Calu3 (cell line): Measurements from ENCODE around the gene PFDN6. TPM values are rescaled to one million over a fixed set of nuclear protein-coding genes. Genes with fewer than 3 reads are reported as not detected.

Source experiments
- BruUV-seq: library from RNA; stranded (reverse); fragments of 400-500 nt; replicated peaks from 2 replicates; lab custom pipeline; 2021; lab: Mats Ljungman, UMichigan
- CTCF ChIA-PET: fragments of 300-600 bp; sonication (Branson Sonifier 250); formaldehyde crosslinking; loops from one replicate; lab custom pipeline; 2022; ENCODE audit warnings: antibody characterized with exemption; lab: Charles Lee
- DNase-seq: peaks from one replicate; pipeline ENCODE4 v3.0.0; 2022
- H3K27ac Mint-ChIP-seq: one replicate; pipeline ENCODE4 v1.8.0; 2022; ENCODE audit warnings: mixed read lengths; ENCODE audit not compliant: unreplicated experiment
- H3K27me3 Mint-ChIP-seq: one replicate; pipeline ENCODE4 v1.8.0; 2022; ENCODE audit warnings: mixed read lengths; ENCODE audit not compliant: unreplicated experiment
- H3K36me3 Mint-ChIP-seq: one replicate; pipeline ENCODE4 v1.8.0; 2022; ENCODE audit warnings: mild to moderate bottlenecking, moderate library complexity, mixed read lengths; ENCODE audit not compliant: insufficient read depth, unreplicated experiment
- H3K4me1 Mint-ChIP-seq: one replicate; pipeline ENCODE4 v1.8.0; 2022; ENCODE audit warnings: mild to moderate bottlenecking, low read depth, mixed read lengths; ENCODE audit not compliant: unreplicated experiment
- H3K4me3 Mint-ChIP-seq: one replicate; pipeline ENCODE4 v1.8.0; 2022; ENCODE audit warnings: mild to moderate bottlenecking, low read depth, moderate library complexity, mixed read lengths; ENCODE audit not compliant: unreplicated experiment
- H3K9me3 Mint-ChIP-seq: one replicate; pipeline ENCODE4 v1.8.0; 2022; ENCODE audit warnings: low read depth, mixed read lengths; ENCODE audit not compliant: unreplicated experiment
- CTCF ChIP-seq: fragments of 200-600 bp; IDR thresholded peaks from one replicate; pipeline ENCODE4 v1.8.0; 2022; ENCODE audit warnings: antibody characterized with exemption; ENCODE audit not compliant: unreplicated experiment
- intact Hi-C: fragments of 100-400 bp; cut with micrococcal nuclease; formaldehyde crosslinking; loops from one replicate; pipeline ENCODE4 v1.10.0; 2022; ENCODE audit not compliant: unreplicated experiment
- total RNA-seq: library from RNA; stranded (reverse); gene quantifications from 2 replicates; pipeline ENCODE4 v1.2.3, GENCODE V29; 2022

The PFDN6 gene
- total RNA-seq, 1 experiment from 2014 or later: 141 TPM

DNA sequence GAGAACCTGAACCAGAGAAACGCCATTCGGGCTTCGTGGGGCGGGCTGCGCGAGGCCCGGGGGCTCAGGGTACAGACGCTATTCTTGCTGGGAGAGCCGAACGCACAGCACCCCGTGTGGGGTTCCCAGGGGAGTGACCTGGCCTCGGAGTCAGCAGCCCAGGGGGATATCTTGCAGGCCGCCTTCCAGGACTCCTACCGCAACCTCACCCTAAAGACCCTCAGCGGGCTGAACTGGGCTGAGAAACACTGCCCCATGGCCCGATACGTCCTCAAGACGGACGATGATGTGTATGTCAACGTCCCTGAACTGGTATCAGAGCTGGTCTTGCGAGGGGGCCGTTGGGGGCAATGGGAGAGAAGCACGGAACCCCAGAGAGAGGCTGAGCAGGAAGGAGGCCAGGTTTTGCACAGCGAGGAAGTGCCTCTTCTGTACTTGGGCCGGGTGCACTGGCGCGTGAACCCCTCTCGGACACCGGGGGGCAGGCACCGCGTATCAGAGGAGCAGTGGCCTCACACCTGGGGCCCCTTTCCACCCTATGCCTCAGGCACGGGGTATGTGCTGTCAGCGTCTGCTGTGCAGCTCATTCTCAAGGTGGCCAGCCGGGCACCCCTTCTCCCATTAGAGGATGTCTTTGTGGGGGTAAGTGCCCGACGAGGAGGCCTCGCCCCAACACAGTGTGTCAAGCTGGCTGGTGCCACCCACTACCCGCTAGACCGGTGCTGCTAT lies 11.6 kb upstream of the PFDN6 start:
- no TSS peak for BruUV-seq
- peaks cover 97% of the 10 kb centered on the region for H3K36me3 Mint-ChIP-seq
- H3K9me3 Mint-ChIP-seq: no peaks in the 10 kb centered on the region
- H3K4me3 Mint-ChIP-seq: peak overlapping the region; percentile 94
- peak overlapping the region; percentile 100 for H3K27ac Mint-ChIP-seq
- H3K4me1 Mint-ChIP-seq: peaks cover 53% of the 10 kb centered on the region
- CTCF ChIA-PET: interaction anchor here (0.6 to 2.2 kb wide), 11 partner anchors 9 to 148 kb away, joined by 3 to 14 read pairs (median 4); partner anchors contain the start of genes PFDN6 and WDR46
- DNase-seq: peak; percentile 41
- intact Hi-C loops: no loop called here
- TF ChIP-seq CTCF: peak; percentile 15
- H3K27me3 Mint-ChIP-seq: no peaks in the 10 kb centered on the region

GRCh38 chr6:33278392-33278741 lies 11.0 kb upstream of the PFDN6 start:
- H3K27me3 Mint-ChIP-seq: no peaks in the 10 kb centered on the region
- CTCF ChIA-PET: interaction anchor here (1.6 to 2.2 kb wide), 2 partner anchors 21 to 46 kb away, joined by 3 to 14 read pairs; no protein-coding TSS in a partner anchor
- no peak for TF ChIP-seq CTCF
- H3K9me3 Mint-ChIP-seq: no peaks in the 10 kb centered on the region
- intact Hi-C loops: no loop called here
- H3K27ac Mint-ChIP-seq: peak overlapping the region; percentile 62
- H3K36me3 Mint-ChIP-seq: peaks cover 97% of the 10 kb centered on the region
- peaks cover 48% of the 10 kb centered on the region for H3K4me1 Mint-ChIP-seq
- no TSS peak for BruUV-seq
- H3K4me3 Mint-ChIP-seq: peak overlapping the region; percentile 94
- no peak for DNase-seq

- TF ChIP-seq CTCF: no peak
- Mint-ChIP-seq H3K27me3 (no peaks in the 10 kb centered on the region), H3K27ac (peak overlapping the region; percentile 62), H3K4me1 (peaks cover 43% of the 10 kb centered on the region), H3K9me3 (no peaks in the 10 kb centered on the region), H3K36me3 (peaks cover 97% of the 10 kb centered on the region), H3K4me3 (no peak overlapping the region)
- BruUV-seq: no TSS peak
- no peak for DNase-seq
- CTCF ChIA-PET: interaction anchor here (1.3 to 2.2 kb wide), 2 partner anchors 21 kb away, joined by 5 to 14 read pairs; no protein-coding TSS in a partner anchor
- intact Hi-C loops: no loop called here
Observed at GRCh38 chr6:33278810-33279209, 10.6 kb upstream of the PFDN6 start.

DNA sequence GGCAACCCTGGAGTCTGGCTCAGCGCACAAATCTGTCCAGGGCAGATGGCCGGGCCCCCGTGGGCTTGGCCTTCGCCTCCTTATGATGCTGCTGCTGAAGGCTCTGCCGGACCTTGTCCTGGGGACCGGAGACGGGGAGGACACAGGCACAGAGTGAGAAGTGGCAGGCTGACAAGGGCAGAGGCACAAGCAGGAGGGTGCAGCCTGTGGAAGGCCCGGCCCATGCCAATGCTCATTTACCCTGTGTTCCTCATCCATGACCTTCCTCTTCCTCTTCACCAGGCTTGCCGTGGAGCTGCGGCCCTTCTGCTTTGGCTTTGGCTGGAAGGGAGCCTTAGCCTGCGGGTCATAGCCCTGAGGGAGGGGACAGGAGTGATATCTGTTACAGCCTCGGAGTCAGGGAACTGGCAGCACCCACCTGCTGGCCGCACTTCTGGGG lies 10.1 kb upstream of the PFDN6 start:
- Mint-ChIP-seq H3K9me3 (no peaks in the 10 kb centered on the region), H3K36me3 (peaks cover 97% of the 10 kb centered on the region), H3K27ac (peak overlapping the region; percentile 62), H3K4me3 (no peak overlapping the region), H3K27me3 (no peaks in the 10 kb centered on the region), H3K4me1 (peaks cover 38% of the 10 kb centered on the region)
- no peak for TF ChIP-seq CTCF
- CTCF ChIA-PET: interaction anchor here (0.5 to 1.3 kb wide), 4 partner anchors 9 to 54 kb away, joined by 3 to 5 read pairs (median 5); no protein-coding TSS in a partner anchor
- intact Hi-C loops: no loop called here
- BruUV-seq: no TSS peak
- DNase-seq: no peak
